Measurements from ENCODE around the gene SCAPER.

SCAPER gene

DNA sequence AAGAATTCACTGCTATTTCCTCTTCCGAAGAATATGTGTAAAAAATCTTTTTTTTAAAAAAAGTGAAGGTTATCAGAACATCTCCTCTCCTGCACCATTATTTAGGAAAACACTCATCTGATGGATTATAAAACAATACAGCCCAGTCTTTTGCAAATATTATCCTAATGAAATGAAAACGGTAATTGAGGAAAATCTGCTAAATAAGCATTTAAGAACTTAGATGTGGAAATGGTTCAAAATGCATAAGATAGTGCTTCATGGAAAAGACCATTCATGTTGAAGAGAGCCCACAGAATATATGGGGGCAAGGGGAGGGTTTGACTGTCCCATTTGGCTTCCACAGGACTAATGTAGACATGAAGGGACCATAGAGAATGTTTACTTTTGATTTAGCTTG lies 520.7 kb downstream of the SCAPER start:
- TF ChIP-seq, protein P1, sequence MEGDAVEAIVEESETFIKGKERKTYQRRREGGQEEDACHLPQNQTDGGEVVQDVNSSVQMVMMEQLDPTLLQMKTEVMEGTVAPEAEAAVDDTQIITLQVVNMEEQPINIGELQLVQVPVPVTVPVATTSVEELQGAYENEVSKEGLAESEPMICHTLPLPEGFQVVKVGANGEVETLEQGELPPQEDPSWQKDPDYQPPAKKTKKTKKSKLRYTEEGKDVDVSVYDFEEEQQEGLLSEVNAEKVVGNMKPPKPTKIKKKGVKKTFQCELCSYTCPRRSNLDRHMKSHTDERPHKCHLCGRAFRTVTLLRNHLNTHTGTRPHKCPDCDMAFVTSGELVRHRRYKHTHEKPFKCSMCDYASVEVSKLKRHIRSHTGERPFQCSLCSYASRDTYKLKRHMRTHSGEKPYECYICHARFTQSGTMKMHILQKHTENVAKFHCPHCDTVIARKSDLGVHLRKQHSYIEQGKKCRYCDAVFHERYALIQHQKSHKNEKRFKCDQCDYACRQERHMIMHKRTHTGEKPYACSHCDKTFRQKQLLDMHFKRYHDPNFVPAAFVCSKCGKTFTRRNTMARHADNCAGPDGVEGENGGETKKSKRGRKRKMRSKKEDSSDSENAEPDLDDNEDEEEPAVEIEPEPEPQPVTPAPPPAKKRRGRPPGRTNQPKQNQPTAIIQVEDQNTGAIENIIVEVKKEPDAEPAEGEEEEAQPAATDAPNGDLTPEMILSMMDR (IDR thresholded peaks at IDR 0.05; ENCODE audit: control insufficient read depth, extremely low read depth, insufficient read depth): no peak
- no peak overlapping the region for H3K4me3 ChIP-seq (ENCODE audit: low read depth, low read length)
- DNase-seq (ENCODE audit: low read depth): no peak

DNA sequence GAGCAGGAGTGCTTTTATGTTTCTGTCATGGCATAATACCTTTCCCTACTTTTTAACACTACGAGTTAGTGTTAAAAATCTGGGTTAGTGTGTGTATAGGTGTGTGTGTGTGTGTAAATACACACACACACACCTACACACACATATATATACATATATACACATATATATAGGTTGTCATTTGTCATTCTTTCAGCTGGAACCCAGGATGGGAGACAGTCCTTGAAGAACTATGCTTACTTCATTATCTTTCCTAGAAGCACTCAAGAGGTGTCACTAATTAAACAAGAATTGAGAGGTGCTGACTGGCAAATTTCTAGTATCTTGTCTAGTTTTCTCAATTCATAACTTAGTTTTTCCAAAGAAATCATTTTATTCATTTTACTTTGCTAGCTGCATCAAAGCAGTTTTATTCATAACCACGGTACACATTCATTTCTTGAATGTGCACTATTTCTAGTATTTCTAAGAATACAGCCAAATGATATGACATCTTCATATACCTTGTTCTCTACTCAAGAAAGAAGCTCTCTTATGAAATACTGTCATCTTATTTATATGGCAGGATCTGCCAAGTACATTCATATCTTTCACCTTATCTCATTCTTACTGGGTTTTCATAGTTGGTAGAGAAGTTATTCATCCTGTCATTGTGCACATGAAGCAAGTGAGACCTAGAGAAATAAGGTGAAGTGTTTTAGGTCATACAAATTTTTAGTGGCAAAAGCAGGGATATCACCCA lies 522.0 kb downstream of the SCAPER start:
- DNase-seq (ENCODE audit: low read depth): no peak
- TF ChIP-seq, protein P1 (IDR thresholded peaks at IDR 0.05; ENCODE audit: control insufficient read depth, extremely low read depth, insufficient read depth): no peak
- H3K4me3 ChIP-seq (ENCODE audit: low read depth, low read length): no peak overlapping the region

DNA sequence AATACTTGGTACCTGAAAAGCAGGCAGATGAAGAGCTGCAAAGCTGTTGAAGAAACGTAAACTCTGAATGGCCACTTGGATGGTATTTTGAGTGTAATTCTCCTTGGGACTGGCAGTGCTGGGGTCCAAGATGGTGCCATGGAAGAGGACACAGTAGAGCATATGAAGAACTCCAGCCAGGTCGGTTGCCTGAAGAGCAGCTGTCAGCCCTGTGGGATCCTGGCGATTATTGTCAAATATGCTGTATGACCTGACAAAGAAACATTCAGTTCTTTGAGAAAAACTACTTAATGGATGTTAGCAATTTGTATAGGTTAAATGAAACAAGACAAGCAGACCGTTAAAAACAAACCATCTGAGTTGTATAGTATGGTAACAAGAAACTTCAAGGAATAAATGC lies 523.8 kb downstream of the SCAPER start:
- no peak overlapping the region for H3K4me3 ChIP-seq (ENCODE audit: low read depth, low read length)
- TF ChIP-seq, protein P1 (IDR thresholded peaks at IDR 0.05; ENCODE audit: control insufficient read depth, extremely low read depth, insufficient read depth): no peak
- no peak for DNase-seq (ENCODE audit: low read depth)

DNA sequence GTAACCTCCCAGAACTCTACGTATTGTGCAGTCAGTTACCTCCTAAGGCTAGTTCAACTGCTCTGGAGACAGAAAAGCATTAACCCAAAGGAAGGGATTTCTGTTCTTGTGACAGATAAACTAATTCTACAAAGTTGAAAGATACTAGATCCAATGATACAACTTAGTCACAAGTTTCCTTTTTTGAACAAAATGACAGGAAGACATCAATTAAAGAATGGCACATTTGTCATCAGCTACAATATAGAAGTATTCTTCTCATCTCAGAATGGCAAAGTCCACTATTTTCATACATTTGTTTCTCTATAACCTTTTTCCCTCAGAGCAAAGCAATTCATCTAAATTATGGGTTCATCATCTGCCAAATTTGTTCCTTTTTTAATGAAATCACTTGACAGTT lies 524.9 kb downstream of the SCAPER start:
- DNase-seq (ENCODE audit: low read depth): no peak
- no peak overlapping the region for H3K4me3 ChIP-seq (ENCODE audit: low read depth, low read length)
- TF ChIP-seq, protein P1 (IDR thresholded peaks at IDR 0.05; ENCODE audit: control insufficient read depth, extremely low read depth, insufficient read depth): no peak

DNA sequence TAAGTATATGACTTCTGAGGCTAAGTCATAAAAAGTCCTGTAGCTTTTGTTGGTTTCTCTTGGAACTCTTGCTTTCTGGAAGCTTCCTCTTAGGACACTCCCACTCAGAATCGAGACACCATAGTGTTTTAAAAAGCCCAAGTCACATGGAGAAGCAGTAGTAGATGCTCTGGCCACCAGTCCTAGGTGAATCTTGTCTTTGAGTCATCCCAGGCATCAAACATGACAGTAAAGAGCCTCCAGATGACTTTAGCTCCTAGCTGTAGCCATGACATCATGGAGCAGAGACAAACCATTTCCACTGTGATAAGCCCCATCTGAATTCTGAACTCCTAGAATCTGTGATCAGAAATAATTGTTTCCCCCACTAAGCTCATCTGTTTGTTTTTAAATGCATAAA lies 526.4 kb downstream of the SCAPER start:
- TF ChIP-seq, protein P1 (IDR thresholded peaks at IDR 0.05; ENCODE audit: control insufficient read depth, extremely low read depth, insufficient read depth): no peak

DNA sequence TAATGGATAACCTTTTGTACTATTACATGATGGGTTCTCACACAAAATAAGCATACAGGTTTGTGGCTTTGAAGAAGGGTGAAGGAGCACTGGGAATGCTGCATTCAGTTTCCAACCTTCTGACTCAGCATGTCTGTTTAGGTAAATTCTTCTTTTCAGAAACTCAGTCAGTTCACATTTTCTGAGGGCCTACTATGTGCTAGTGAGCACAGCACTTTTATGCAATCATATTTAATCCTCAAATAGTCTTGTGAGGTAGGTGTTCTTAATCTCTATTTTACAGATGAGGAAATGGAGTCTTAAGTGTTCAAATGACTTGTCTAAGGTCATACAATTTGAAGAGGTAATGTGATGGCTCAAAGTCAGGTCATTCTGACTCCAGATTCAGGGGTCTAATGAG lies 527.4 kb downstream of the SCAPER start:
- TF ChIP-seq, protein P1 (IDR thresholded peaks at IDR 0.05; ENCODE audit: control insufficient read depth, extremely low read depth, insufficient read depth): no peak
- no peak overlapping the region for H3K4me3 ChIP-seq (ENCODE audit: low read depth, low read length)
- DNase-seq (ENCODE audit: low read depth): no peak

More for the DNA sequence above, 526.4 kb downstream of the SCAPER start:
- H3K4me3 ChIP-seq (ENCODE audit: low read depth, low read length): no peak overlapping the region
- DNase-seq (ENCODE audit: low read depth): no peak

DNA sequence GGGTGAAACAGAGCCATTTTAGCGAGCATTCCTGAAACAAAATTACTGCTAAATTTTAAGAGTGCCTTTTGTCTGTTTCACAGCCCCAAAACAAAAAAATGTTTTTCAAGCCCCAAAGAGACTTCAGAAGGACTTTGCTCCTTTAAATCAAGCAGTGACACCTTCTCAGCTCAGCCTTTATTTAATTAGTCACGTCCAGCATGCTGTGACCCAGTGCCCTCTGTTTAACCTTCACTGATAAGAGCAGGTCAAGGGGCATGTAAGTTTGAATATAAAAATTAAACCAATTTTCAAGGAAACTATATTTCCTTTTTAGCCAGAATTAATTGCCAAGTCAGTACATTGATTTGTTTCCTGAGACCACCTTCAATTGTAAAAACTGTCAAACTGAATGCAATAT lies 527.9 kb downstream of the SCAPER start:
- TF ChIP-seq, protein P1 (IDR thresholded peaks at IDR 0.05; ENCODE audit: control insufficient read depth, extremely low read depth, insufficient read depth): no peak
- DNase-seq (ENCODE audit: low read depth): no peak
- no peak overlapping the region for H3K4me3 ChIP-seq (ENCODE audit: low read depth, low read length)
